NOMO-1 treated with DMSO at 0.1 percent for 48 hours (cell line): Measurements from ENCODE around the gene ARMC9.
A peak's percentile ranks its signal among the peaks of the same experiment; 100 is the strongest.
"Not testable (repeated sequence)": the region's sequence is repeated elsewhere in the genome, so short reads cannot be mapped to it uniquely, and the experiment has no call there.

Experiments used
- DNase-seq: peaks from one replicate; lab custom pipeline; 2025; ENCODE audit not compliant: unreplicated experiment; lab: John Stamatoyannopoulos, UW

Gene ARMC9

DNA sequence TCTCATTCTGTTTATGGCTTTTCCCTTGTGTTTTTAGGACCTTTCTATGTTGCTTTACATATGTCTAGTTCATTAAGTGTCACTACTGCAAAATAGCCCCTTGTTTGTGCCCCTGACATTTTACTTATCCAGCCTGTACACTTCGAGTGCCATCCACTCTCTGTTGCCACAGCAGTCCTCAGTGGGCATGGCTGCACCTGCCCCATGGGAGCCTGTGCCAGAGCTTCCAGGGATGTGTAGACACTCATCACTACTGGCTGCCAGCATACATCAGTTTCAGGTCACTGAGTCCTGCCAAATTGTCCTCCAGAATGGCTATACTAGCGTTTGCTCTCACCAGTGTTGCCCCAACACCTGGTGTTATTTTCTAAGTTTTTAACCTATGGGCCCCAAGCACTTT lies 80.4 kb downstream of the ARMC9 start:
- DNase-seq, result no peak

- no peak for DNase-seq
Observed at GRCh38 chr2:231280846-231281245, 82.4 kb downstream of the ARMC9 start.

GRCh38 chr2:231284296-231284695 lies 85.9 kb downstream of the ARMC9 start:
- DNase-seq, result no peak

GRCh38 chr2:231286964-231287363 lies 88.5 kb downstream of the ARMC9 start:
- no peak for DNase-seq

GRCh38 chr2:231287696-231288095 lies 89.3 kb downstream of the ARMC9 start:
- no peak for DNase-seq

DNA sequence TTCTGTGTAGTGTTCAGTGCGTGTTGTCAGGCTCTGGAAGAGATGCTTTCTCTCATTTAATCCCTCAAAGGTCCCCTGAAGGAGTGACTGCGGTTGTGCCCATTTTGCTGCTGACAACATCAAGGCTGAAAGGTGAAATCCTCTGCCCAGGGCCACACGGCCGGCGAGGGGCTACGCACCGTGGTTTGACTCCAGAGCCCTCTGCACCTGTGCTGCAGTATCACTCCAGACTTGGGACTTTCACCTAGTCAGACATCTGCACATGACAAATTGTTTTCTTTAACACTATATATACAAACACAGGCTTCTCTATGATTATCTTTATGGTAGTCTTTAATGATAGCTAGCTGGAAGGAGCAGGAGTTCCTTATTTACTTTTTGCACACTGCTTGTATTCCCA lies 90.2 kb downstream of the ARMC9 start:
- no peak for DNase-seq

DNA sequence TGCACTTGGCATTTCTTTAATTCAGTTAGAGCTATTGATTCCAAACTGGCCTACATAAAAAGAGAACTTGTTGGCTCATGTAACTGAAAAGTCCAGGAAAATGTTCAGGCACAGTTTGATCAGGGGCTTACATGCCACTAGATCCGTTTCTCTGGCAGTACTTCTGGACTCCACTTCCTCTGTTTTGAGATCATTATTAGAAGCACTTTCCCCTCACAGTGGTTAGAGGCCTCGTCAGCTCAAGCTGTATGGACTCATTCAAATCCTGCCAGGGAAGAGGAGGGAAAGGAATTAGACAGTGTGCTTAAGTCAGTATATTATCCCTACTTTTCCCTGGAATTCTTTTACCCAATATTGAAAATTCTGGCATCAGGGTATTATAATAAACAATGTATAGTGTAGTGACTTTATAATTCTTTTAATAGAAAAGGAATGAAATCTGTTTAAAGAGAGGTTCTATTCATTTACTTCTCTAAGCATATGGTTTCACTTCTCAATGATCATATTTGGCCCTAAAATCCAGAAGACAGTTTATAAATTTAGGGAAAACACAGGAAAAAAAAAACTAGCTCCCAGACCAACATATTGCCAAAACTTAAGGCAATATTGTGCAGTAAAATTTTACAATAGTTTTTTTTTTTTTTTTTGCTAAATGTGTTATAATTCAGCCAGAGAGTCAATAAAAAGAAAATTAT lies 92.0 kb downstream of the ARMC9 start:
- DNase-seq, result peak; percentile 48

DNA sequence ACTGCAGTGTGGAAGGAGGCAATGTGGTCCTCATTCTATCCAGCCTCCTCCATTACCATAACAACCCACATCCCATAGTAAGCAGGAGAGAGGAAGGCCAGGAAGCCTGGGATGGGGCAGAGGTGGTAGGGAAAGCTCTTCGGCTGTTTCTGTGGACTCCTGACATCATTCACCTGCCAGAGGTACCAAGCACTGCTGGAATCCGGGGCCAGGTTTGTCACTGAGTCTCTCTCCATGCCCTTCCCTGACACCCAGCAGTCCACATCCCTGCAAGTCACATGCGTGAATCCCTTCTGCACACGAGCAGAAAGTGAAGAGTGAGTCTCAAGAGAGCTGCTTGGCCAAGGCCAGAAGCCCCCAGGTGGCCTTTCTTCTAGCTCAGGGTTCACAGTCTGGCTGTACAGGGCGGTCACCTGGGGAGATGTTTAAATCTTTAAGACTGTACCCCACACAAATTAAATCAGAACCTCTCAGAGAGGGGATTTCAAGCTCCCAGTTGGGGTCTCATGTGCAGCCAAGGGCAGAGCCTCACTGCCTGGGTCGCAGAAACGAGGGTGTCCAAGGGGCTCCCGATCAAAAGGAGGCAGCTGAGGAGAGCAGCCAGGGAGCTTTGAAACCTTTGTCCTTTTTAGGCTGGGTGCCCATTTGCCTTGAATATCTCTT lies 94.2 kb downstream of the ARMC9 start:
- no peak for DNase-seq

DNA sequence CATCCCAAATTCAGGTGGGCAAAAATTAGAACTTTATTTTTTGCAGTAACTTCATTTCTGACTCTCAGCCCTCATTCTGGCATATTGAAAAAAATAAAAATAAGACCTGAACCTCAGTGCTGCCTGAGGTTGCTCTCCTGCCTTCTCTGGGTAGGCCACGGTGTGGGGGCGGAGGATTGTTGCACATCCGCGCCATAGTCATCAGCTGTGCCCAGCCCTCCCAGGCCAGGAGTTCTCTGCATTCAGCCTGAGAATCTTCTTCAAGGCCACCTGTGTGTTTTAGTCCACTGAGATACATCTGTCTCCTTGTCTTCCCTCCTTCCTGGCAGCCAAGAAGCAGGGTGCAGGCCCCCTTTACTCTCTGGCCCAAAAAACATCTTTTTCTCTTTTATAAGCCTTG lies 94.7 kb downstream of the ARMC9 start:
- DNase-seq, result no peak

- DNase-seq, result no peak
Observed at GRCh38 chr2:231294116-231294515, 95.7 kb downstream of the ARMC9 start.

DNA sequence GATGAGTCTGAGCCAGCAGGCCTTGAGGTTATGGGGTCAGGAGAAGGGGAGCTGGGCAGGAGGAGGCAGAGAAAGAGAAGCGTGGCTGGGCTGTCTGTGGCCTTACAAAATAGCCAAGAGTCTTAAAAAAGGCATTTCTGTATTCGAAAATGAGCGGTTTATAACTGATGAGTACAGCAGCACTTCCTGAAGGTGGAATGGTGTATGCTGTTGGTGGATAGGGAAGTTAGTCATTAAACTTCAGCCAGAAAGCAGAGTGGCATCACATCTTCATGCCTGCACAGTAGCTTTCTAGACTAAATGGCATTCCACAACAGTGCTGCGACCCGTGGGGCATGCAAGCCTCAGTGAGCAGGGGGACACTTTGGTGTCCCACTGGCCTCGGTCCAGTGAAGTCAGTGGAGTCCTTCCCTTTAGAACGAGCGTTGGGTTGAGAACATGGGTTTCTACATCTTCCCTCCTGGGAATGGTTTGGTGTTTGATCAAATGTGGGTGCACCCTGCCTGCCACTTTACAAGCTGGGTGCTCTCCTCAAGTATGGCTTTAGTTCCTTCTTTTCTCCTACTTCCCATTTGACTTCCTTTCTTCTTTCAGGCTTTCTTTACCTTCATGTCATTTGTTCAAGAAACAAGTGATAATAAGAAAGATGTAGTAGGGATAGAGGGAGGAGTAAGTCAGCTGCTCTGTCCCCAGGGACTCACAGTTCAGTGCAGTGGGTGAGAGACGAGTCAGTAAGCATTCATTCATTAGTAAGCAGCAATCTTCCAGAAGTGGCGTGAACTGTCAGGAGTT lies 96.3 kb downstream of the ARMC9 start:
- peak; percentile 77 for DNase-seq

DNA sequence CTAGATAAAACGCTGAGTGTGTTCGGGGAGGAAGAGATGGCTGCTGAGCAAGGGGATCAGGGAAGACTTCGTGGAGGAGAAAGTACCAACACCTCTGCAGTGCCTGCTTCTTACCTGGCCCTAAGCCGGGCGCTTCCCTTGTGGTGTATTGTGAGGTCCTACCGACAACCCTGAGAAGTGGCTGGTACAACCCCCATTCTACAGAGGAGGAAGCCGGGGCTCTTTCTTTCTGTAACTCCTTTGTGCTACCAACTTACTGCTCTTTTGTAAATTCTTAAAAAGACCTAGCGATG lies 96.9 kb downstream of the ARMC9 start:
- DNase-seq, result no peak

DNA sequence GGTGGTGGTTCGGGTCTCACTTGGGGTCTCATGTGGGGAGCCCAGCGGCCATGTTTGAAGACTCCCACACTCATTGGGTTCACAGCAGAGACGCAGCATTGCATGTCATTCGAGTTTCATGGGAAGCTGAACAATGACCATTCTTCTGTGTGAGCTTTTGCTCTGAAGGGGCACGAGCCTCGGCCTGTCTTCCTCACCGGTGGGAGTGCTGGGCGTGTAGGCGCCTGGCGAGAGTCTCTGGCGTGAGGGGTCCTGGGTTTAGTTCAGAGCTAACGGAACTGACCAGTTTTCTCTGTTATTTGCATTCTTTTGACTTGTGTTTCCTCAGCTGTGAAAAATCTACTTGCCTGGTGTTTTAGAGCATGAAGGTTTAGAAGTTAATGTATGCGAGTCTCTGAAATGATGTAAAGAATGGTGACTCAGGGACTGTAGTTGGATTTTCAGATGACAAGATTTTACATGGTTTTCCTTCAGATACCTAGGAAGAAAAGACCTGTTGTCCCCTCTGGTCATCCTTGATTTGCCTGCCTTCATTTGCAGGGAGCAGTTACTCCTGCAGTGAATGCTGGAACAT lies 98.1 kb downstream of the ARMC9 start:
- DNase-seq, result no peak

DNA sequence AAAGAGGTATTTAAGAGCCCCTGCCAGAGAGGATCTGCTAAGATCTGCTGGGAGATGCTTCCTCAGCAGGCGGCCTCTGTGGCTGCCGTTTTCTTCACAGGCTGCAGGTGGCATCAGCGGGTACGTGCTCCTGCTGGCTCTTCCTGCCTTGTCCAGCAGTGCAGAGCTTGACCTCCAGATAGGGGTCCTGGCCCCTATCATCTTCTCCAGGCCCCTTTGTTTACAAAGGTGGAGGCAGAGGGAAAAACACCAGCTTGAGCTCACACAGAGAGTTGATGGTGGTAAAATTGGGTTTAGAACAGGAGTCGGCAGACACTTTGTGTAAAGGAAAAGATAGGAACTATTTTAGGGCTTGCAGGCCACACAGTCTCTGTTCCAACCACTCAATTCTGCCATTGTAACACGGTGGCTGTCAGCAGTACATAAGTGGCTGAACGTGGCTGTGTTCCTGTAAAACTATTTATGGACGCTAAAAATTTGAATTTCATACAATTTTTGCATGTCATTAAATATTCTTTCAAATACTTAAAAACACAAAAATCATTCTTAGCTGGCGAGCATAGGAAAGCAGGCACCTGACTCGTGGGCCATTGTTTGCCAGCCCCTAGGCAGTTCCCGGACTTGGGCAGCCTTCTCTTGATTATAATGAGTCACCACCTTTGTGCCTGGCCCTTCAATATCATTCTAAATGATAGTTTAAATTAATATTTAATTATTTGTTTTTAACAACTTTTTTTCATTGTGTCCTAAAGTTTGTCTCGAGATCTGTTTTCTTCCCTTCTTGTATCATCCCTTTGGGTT lies 98.9 kb downstream of the ARMC9 start:
- DNase-seq, result peak; percentile 75

DNA sequence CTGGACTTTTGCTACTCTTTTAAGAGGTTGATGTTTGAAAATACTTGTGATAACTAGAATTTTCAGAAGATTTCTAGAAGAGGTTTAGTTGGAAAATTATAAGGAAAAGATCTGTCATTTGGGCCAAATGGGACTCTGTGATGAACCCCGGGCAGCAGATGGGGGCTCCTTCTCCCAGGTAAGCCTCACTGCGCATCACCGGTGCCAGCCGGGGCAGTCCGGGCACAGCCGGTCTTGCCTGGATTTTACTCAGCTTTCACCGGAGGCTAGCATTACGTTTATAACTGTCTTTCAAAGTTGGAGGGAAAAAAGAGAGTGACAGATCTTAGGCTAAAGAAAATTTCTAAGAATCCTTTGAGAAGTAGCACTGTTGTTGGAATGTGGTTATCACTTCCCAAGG lies 99.7 kb downstream of the ARMC9 start:
- no peak for DNase-seq

GRCh38 chr2:231299267-231299666 lies 100.8 kb downstream of the ARMC9 start:
- DNase-seq, result peak; percentile 96

DNA sequence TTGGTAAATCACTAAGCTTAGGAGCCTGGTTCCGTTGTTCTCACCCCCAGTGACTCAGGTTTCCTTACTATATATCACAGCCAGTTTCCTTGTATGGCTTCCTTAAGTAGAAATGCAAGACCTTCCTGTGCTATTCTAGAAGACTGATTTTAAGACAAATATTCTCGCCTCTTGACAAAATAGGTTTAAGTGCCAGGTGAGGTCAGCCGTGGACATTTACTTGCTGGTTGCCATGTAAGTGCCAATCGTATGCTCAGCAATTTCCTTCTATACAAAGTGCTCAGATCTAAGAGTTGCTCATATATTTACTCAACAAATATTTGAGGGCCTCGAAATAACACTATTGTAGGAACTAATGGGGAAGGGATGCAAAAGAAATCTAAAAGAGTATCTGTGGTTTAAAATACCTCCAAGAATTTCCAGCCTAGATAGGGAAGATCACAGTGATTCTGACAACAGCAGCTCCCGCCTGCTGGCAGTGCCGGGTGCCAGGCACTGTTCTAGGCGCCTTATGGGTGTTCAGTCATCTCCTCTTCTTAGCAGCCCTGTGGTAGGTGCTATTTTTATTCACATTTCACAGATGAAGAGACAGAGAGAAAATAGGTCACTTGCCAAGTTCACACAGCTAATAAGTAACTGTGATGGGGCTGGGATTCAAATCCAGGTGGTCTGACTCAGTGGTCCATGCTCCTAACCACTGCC lies 101.7 kb downstream of the ARMC9 start:
- DNase-seq, result peak; percentile 80

DNA sequence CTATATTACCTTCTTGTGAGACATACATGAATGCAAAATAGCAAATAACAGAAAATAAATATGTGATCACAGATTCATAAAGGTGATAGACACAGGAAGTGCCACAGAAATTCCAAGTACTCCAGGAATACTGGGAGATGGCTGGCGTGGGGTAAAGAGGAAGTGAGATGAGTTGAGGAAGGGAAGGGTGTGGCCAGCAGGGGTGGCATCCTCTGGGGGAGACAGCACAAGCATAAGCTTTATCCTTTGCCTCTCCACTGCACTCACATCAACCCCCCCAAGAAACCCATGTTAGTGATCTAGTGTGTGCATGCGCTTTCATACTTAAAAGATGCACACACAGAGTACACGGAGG lies 102.3 kb downstream of the ARMC9 start:
- DNase-seq, result peak; percentile 30

- DNase-seq, result not testable (repeated sequence)
Observed at GRCh38 chr2:231304259-231304658, 105.8 kb downstream of the ARMC9 start.

DNA sequence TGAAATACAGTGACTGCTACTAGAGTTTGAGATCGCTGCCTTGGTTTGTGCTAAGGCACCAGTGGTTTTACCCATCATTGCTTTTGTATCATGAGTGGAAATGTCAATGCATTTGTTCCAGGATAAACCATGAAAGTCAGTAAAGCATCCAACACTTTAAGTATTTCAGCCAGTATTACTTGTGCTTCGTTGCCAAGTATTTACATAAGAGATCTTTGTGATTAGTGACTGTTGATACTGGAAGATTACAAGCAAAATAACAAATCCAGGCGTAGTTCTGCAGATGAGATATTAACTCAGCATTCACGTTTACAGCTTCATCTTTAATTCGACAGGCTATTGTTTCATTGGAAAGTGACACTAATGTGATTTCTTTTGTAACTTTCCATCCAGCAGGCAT lies 106.8 kb downstream of the ARMC9 start:
- no peak for DNase-seq
